WTC11 (cell line): Measurements from ENCODE around the gene SLC47A2. TPM values are rescaled to one million over a fixed set of nuclear protein-coding genes. Genes with fewer than 3 reads are reported as not detected.
A peak's percentile ranks its signal among the peaks of the same experiment; 100 is the strongest.

ENCODE experiments used
- ATAC-seq: fragments of 200-7000 bp; cut with Tn5 transposase; 2 replicates; pipeline ENCODE4 v1.10.0; 2021; ENCODE audit warnings: mild to moderate bottlenecking, moderate library complexity
- CTCF ChIA-PET: fragments of 300-600 bp; sonication (Branson Sonifier 250); formaldehyde crosslinking; loops from one replicate; lab custom pipeline; 2021; ENCODE audit warnings: antibody characterized with exemption; lab: Charles Lee
- POLR2A ChIA-PET: fragments of 350-600 bp; sonication (Branson Sonifier 250); formaldehyde crosslinking; loops from one replicate; lab custom pipeline; 2021; ENCODE audit warnings: antibody characterized with exemption; lab: Charles Lee
- DNase-seq: peaks from one replicate; pipeline ENCODE4 v3.0.0; 2021; ENCODE audit warnings: low spot score
- H3K27ac Mint-ChIP-seq: 2 replicates; pipeline ENCODE4 v1.8.0; 2021; ENCODE audit warnings: mixed read lengths
- H3K27me3 Mint-ChIP-seq: 2 replicates; pipeline ENCODE4 v1.8.0; 2021; ENCODE audit warnings: low read depth, mild to moderate bottlenecking, moderate library complexity, mixed read lengths
- H3K36me3 Mint-ChIP-seq: 2 replicates; pipeline ENCODE4 v1.8.0; 2021; ENCODE audit warnings: mixed read lengths
- H3K4me1 Mint-ChIP-seq: 2 replicates; pipeline ENCODE4 v1.8.0; 2022; ENCODE audit warnings: mixed read lengths
- H3K4me3 Mint-ChIP-seq: 2 replicates; pipeline ENCODE4 v1.8.0; 2021; ENCODE audit warnings: mild to moderate bottlenecking, moderate library complexity, mixed read lengths
- H3K9me3 Mint-ChIP-seq: 2 replicates; pipeline ENCODE4 v1.8.0; 2021; ENCODE audit warnings: mixed read lengths
- AFF4 ChIP-seq: sonication (generic); formaldehyde crosslinking; IDR thresholded peaks from 2 replicates; pipeline ENCODE4 v1.8.1; 2023; ENCODE audit warnings: mild to moderate bottlenecking, missing genetic modification reagents, borderline replicate concordance
- ARID4B ChIP-seq: sonication (generic); formaldehyde crosslinking; IDR thresholded peaks from 2 replicates; pipeline ENCODE4 v1.8.0; 2023; ENCODE audit warnings: missing genetic modification reagents, mild to moderate bottlenecking, borderline replicate concordance
- ATF2 ChIP-seq: sonication (generic); formaldehyde crosslinking; IDR thresholded peaks from 2 replicates; pipeline ENCODE4 v1.8.1; 2022; ENCODE audit warnings: low read depth, missing genetic modification reagents, borderline replicate concordance
- CTCF ChIP-seq: fragments of 200-600 bp; IDR thresholded peaks from 2 replicates; pipeline ENCODE4 v1.8.0; 2022; ENCODE audit warnings: antibody characterized with exemption
- EMX1 ChIP-seq: fragments of 250-450 bp; sonication (Bioruptor Pico); IDR thresholded peaks from 2 replicates; pipeline ENCODE4 v1.8.0; 2021; ENCODE audit warnings: mild to moderate bottlenecking
- HMGXB4 ChIP-seq: sonication (generic); formaldehyde crosslinking; IDR thresholded peaks from 2 replicates; pipeline ENCODE4 v1.8.1; 2023; ENCODE audit warnings: mild to moderate bottlenecking, moderate library complexity, missing genetic modification reagents
- JUN ChIP-seq: sonication (generic); formaldehyde crosslinking; IDR thresholded peaks from 2 replicates; pipeline ENCODE4 v1.8.0; 2023; ENCODE audit warnings: mild to moderate bottlenecking, missing genetic modification reagents
- MAX ChIP-seq: sonication (generic); formaldehyde crosslinking; IDR thresholded peaks from 2 replicates; pipeline ENCODE4 v1.8.0; 2022; ENCODE audit warnings: mild to moderate bottlenecking, missing genetic modification reagents
- MXD4 ChIP-seq: fragments of 250-450 bp; sonication (Bioruptor Pico); IDR thresholded peaks from 2 replicates; pipeline ENCODE4 v1.8.0; 2021; ENCODE audit warnings: mild to moderate bottlenecking, moderate library complexity, borderline replicate concordance
- NFE2L1 ChIP-seq: sonication (generic); formaldehyde crosslinking; IDR thresholded peaks from 2 replicates; pipeline ENCODE4 v1.8.1; 2023; ENCODE audit warnings: missing genetic modification reagents
- PRDM15 ChIP-seq: sonication (generic); formaldehyde crosslinking; IDR thresholded peaks from 2 replicates; pipeline ENCODE4 v1.8.0; 2022; ENCODE audit warnings: missing genetic modification reagents
- SOX15 ChIP-seq: fragments of 250-450 bp; sonication (Bioruptor Pico); IDR thresholded peaks from 2 replicates; pipeline ENCODE4 v1.9.0; 2021; ENCODE audit warnings: mild to moderate bottlenecking
- TP53 ChIP-seq: sonication (generic); formaldehyde crosslinking; IDR thresholded peaks from 2 replicates; pipeline ENCODE4 v1.8.1; 2023; ENCODE audit warnings: mild to moderate bottlenecking, missing genetic modification reagents
- ZBTB43 ChIP-seq: sonication (generic); formaldehyde crosslinking; IDR thresholded peaks from 2 replicates; pipeline ENCODE4 v1.8.1; 2023; ENCODE audit warnings: mild to moderate bottlenecking, missing genetic modification reagents
- ZNF121 ChIP-seq: sonication (generic); formaldehyde crosslinking; IDR thresholded peaks from 2 replicates; pipeline ENCODE4 v1.8.0; 2023; ENCODE audit warnings: missing genetic modification reagents
- ZNF219 ChIP-seq: sonication (generic); formaldehyde crosslinking; IDR thresholded peaks from 2 replicates; pipeline ENCODE4 v1.8.0; 2023; ENCODE audit warnings: missing genetic modification reagents, mild to moderate bottlenecking, borderline replicate concordance
- ZSCAN18 ChIP-seq: fragments of 250-450 bp; sonication (Bioruptor Pico); IDR thresholded peaks from 2 replicates; pipeline ENCODE4 v2.1.2; 2022; ENCODE audit warnings: mild to moderate bottlenecking, moderate library complexity
- total RNA-seq: library from RNA; stranded (reverse); gene quantifications from 3 replicates; pipeline ENCODE4 v1.2.3, GENCODE V29; 2021

Gene SLC47A2
- total RNA-seq, 1 experiment from 2014 or later = not detected

- Mint-ChIP-seq H3K36me3 (no peaks in the 10 kb centered on the region), H3K4me3 (peak overlapping the region; percentile 71), H3K27ac (no peak overlapping the region), H3K9me3 (no peaks in the 10 kb centered on the region), H3K4me1 (peaks cover 22% of the 10 kb centered on the region), H3K27me3 (peaks cover 13% of the 10 kb centered on the region; the same call in 1 of the 2 replicates)
- peak; percentile 22 for ATAC-seq
- peak; percentile 46 for DNase-seq
- POLR2A ChIA-PET = interaction anchor here (0.6 to 1.8 kb wide), 6 partner anchors 18 to 381 kb away, joined by 3 to 6 read pairs (median 3); partner anchors contain the start of gene ALDH3A2
- CTCF ChIA-PET = interaction anchor here (0.5 to 5.7 kb wide), 52 partner anchors 8 to 892 kb away, joined by 3 to 91 read pairs (median 5); partner anchors contain the start of genes ALDH3A2, B9D1, MAPK7 and SLC47A1
- TF ChIP-seq ZBTB43 (CRISPR knock-in tag) = no peak
- TF ChIP-seq EMX1 (CRISPR knock-in tag) = no peak
- TF ChIP-seq ZSCAN18 (CRISPR knock-in tag) = no peak
- no peak for TF ChIP-seq PRDM15
- TF ChIP-seq ATF2 (CRISPR knock-in tag) = no peak
- TF ChIP-seq SOX15 = no peak
- no peak for TF ChIP-seq HMGXB4 (CRISPR knock-in tag)
- TF ChIP-seq ARID4B (CRISPR knock-in tag) = no peak
- no peak for TF ChIP-seq TP53 (CRISPR knock-in tag)
- no peak for TF ChIP-seq MXD4 (CRISPR knock-in tag)
- no peak for TF ChIP-seq ZNF121 (CRISPR knock-in tag)
- TF ChIP-seq NFE2L1 = no peak
- no peak for TF ChIP-seq CTCF
- no peak for TF ChIP-seq ZNF219 (CRISPR knock-in tag)
- no peak for TF ChIP-seq JUN (CRISPR knock-in tag)
- no peak for TF ChIP-seq AFF4 (CRISPR knock-in tag)
- no peak for TF ChIP-seq MAX (CRISPR knock-in tag)
Observed at GRCh38 chr17:19744492-19744891, 28.1 kb upstream of the SLC47A2 start.
